HEK293 (cell line): ENCODE data around the gene CD82.

Experiments used
- ZBTB17 ChIP-seq: fragments of 450-650 bp; formaldehyde crosslinking; IDR thresholded peaks from 2 replicates; pipeline ENCODE4 v1.5.1; 2016; ENCODE audit warnings: missing biosample characterization, missing genetic modification characterization
- ZNF133 ChIP-seq: fragments of 450-650 bp; formaldehyde crosslinking; IDR thresholded peaks from 2 replicates; pipeline ENCODE4 v1.5.1; 2016; ENCODE audit warnings: missing biosample characterization, missing genetic modification characterization
- ZNF24 ChIP-seq: fragments of 450-650 bp; formaldehyde crosslinking; IDR thresholded peaks from 2 replicates; pipeline ENCODE4 v1.5.1; 2016; ENCODE audit warnings: missing biosample characterization, missing genetic modification characterization
- ZNF354C ChIP-seq: fragments of 450-650 bp; formaldehyde crosslinking; IDR thresholded peaks from 2 replicates; pipeline ENCODE4 v1.5.1; 2016; ENCODE audit warnings: missing biosample characterization, missing genetic modification characterization, low read depth, borderline replicate concordance
- ZNF555 ChIP-seq: fragments of 450-650 bp; formaldehyde crosslinking; conservative IDR thresholded peaks from 2 replicates; pipeline ENCODE4 v1.5.1; 2017; ENCODE audit warnings: missing biosample characterization, mild to moderate bottlenecking, missing genetic modification characterization, inconsistent platforms
- ZNF664 ChIP-seq: fragments of 450-650 bp; formaldehyde crosslinking; IDR thresholded peaks from 2 replicates; pipeline ENCODE4 v1.5.1; 2016; ENCODE audit warnings: missing biosample characterization, missing genetic modification characterization
- ZNF830 ChIP-seq: fragments of 450-650 bp; IDR thresholded peaks from 2 replicates; pipeline ENCODE4 v1.5.0; 2018; ENCODE audit warnings: missing biosample characterization, missing genetic modification characterization, low read depth, mild to moderate bottlenecking, moderate library complexity
- TF ChIP-seq, protein P1 (sequence below): fragments of 450-650 bp; formaldehyde crosslinking; IDR thresholded peaks from 2 replicates; pipeline ENCODE4 v1.5.1; 2016; ENCODE audit warnings: missing biosample characterization, missing genetic modification characterization

DNA sequence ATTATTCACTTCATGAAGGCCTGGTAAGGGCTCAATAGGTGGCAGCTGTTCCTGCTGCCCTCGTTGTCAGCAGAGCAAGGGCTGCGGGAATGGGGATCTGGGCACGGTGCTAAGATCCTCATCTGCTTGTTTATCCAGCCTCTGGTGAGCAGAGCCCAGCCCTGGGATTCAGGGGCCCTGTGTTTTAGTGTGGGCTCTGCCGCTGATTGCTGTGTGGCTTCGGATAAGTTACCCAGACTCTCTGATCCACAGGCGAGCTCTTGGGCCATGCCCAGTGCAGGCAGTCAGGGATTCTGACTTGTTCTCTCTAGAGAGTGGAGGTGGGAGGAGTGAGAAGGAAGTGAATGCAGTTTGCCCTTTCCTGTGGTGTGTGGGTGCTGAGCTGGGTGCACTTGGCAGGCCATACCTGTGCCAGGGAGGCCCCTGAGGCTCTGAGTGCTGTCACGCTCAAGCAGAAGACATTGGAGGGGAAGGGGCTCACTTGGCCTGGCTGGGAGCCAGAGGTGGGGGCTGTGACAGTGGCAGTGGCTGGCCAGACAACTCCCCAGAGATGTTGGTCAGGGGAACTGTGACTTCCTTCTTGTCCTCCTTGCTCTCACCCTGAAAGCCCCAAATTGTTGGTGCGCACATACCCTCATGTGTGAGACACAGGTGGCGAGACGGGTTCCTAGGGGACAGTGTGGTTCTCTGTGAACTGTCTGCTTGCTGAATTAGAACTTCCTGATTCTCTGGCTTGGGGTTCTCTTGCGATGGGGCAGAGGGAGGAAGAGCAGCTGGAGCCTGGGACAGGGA, 43.7 kb downstream of the CD82 start:
- no peak for TF ChIP-seq ZNF664 (tag by site-specific recombination)
- TF ChIP-seq ZNF133: no peak
- TF ChIP-seq ZNF555 (tag by site-specific recombination): no peak
- TF ChIP-seq, protein P1, sequence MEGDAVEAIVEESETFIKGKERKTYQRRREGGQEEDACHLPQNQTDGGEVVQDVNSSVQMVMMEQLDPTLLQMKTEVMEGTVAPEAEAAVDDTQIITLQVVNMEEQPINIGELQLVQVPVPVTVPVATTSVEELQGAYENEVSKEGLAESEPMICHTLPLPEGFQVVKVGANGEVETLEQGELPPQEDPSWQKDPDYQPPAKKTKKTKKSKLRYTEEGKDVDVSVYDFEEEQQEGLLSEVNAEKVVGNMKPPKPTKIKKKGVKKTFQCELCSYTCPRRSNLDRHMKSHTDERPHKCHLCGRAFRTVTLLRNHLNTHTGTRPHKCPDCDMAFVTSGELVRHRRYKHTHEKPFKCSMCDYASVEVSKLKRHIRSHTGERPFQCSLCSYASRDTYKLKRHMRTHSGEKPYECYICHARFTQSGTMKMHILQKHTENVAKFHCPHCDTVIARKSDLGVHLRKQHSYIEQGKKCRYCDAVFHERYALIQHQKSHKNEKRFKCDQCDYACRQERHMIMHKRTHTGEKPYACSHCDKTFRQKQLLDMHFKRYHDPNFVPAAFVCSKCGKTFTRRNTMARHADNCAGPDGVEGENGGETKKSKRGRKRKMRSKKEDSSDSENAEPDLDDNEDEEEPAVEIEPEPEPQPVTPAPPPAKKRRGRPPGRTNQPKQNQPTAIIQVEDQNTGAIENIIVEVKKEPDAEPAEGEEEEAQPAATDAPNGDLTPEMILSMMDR (tag by site-specific recombination): no peak
- TF ChIP-seq ZNF24 (tag by site-specific recombination): no peak
- TF ChIP-seq ZNF830: no peak
- no peak for TF ChIP-seq ZBTB17 (tag by site-specific recombination)
- TF ChIP-seq ZNF354C (tag by site-specific recombination): no peak
